PC-9 (cell line): ENCODE results near the gene SLC48A1. TPM values are rescaled to one million over a fixed set of nuclear protein-coding genes. Genes with fewer than 3 reads are reported as not detected.

Source experiments
- BruUV-seq: library from RNA; stranded (reverse); fragments of 400-500 nt; replicated peaks from 2 replicates; lab custom pipeline; 2021; lab: Mats Ljungman, UMichigan
- CTCF ChIA-PET: fragments of 300-600 bp; sonication (Branson Sonifier 250); formaldehyde crosslinking; loops from one replicate; lab custom pipeline; 2022; ENCODE audit warnings: antibody characterized with exemption; lab: Charles Lee
- POLR2A ChIA-PET: fragments of 300-600 bp; sonication (Branson Sonifier 250); formaldehyde crosslinking; loops from one replicate; lab custom pipeline; 2022; ENCODE audit warnings: antibody characterized with exemption; ENCODE audit not compliant: unreplicated experiment; lab: Charles Lee
- DNase-seq, 2 experiments: peaks; one replicate each; pipeline versions ENCODE4 v3.0.0 to v3.0.0-alpha.2; 2015 to 2022; ENCODE audit warnings: mixed read lengths in 1 of 2
- H2AFZ ChIP-seq: fragments of 200-600 bp; sonication (generic); 2 replicates; pipeline ENCODE4 v1.8.1; 2017; ENCODE audit warnings: antibody characterized with exemption
- H3F3A ChIP-seq: fragments of 200-600 bp; sonication (generic); 2 replicates; pipeline ENCODE4 v1.8.1; 2017; ENCODE audit warnings: antibody characterized with exemption, mild to moderate bottlenecking, low read depth; ENCODE audit not compliant: insufficient read depth
- H3K27ac ChIP-seq: fragments of 200-600 bp; sonication (generic); 2 replicates; pipeline ENCODE4 v1.6.1; 2016; ENCODE audit warnings: mixed run types
- H3K27me3 ChIP-seq: fragments of 200-600 bp; sonication (generic); 2 replicates; pipeline ENCODE4 v1.6.1; 2016; ENCODE audit warnings: low read depth, mixed run types; ENCODE audit not compliant: insufficient read depth
- H3K36me3 ChIP-seq: fragments of 200-600 bp; sonication (generic); 2 replicates; pipeline ENCODE4 v1.6.1; 2016; ENCODE audit warnings: low read depth, mixed run types
- H3K4me1 ChIP-seq: fragments of 200-600 bp; sonication (generic); replicated peaks from 2 replicates; pipeline ENCODE4 v1.6.1; 2016; ENCODE audit warnings: mixed run types; ENCODE audit not compliant: insufficient read depth
- H3K4me2 ChIP-seq: fragments of 200-600 bp; sonication (generic); 2 replicates; pipeline ENCODE4 v1.6.1; 2017; ENCODE audit warnings: mixed run types
- H3K4me3 ChIP-seq: fragments of 200-600 bp; sonication (generic); 2 replicates; pipeline ENCODE4 v1.6.1; 2016; ENCODE audit warnings: mixed run types
- H3K79me2 ChIP-seq: fragments of 200-600 bp; sonication (generic); 2 replicates; pipeline ENCODE4 v1.6.1; 2017; ENCODE audit warnings: low read depth, mixed run types
- H3K9me2 ChIP-seq: fragments of 200-600 bp; sonication (generic); 2 replicates; pipeline ENCODE4 v1.8.1; 2017; ENCODE audit warnings: mild to moderate bottlenecking; ENCODE audit not compliant: insufficient read depth
- H3K9me3 ChIP-seq: fragments of 200-600 bp; sonication (generic); 2 replicates; pipeline ENCODE4 v1.8.1; 2016; ENCODE audit warnings: low read depth; ENCODE audit not compliant: insufficient read depth
- H4K20me1 ChIP-seq: fragments of 200-600 bp; sonication (generic); 2 replicates; pipeline ENCODE4 v1.8.1; 2017; ENCODE audit not compliant: insufficient read depth
- CTCF ChIP-seq: fragments of 200-600 bp; sonication (generic); conservative IDR thresholded peaks from 2 replicates; pipeline ENCODE4 v1.6.1; 2017; ENCODE audit warnings: mixed run types, antibody characterized with exemption, mild to moderate bottlenecking, moderate library complexity
- EZH2 ChIP-seq: fragments of 200-600 bp; sonication (generic); IDR thresholded peaks from 2 replicates; pipeline ENCODE4 v1.8.0; 2017; ENCODE audit warnings: antibody characterized with exemption, low read depth
- intact Hi-C: fragments of 100-400 bp; cut with micrococcal nuclease; formaldehyde crosslinking; loops from one replicate; pipeline ENCODE4 v1.10.0; 2022; ENCODE audit not compliant: unreplicated experiment
- total RNA-seq: library from RNA; stranded (reverse); gene quantifications from 2 replicates; pipeline ENCODE4 v1.2.3, GENCODE V29; 2021

The SLC48A1 gene
- total RNA-seq, 1 experiment from 2014 or later, result 108 TPM

- BruUV-seq, result no TSS peak
- no peaks in the 10 kb centered on the region for H3K27me3 ChIP-seq
- H3K27ac ChIP-seq, result no peak overlapping the region
- no peak for DNase-seq
- H3K9me2 ChIP-seq, result no peaks in the 10 kb centered on the region
- ChIA-PET CTCF (interaction anchor here (0.6 to 1.4 kb wide), 5 partner anchors 8 to 755 kb away, joined by 3 to 8 read pairs (median 3); no protein-coding TSS in a partner anchor), POLR2A (interaction anchor here (0.6 to 0.9 kb wide), 4 partner anchors 15 to 1111 kb away, joined by 5 to 8 read pairs (median 6); partner anchors contain the start of gene ADCY6)
- H4K20me1 ChIP-seq, result no peaks in the 10 kb centered on the region
- no peaks in the 10 kb centered on the region for H3K79me2 ChIP-seq
- peaks cover 71% of the 10 kb centered on the region for H3K4me1 ChIP-seq
- peaks cover 32% of the 10 kb centered on the region for H3F3A ChIP-seq
- H3K36me3 ChIP-seq, result no peaks in the 10 kb centered on the region
- intact Hi-C loops, result loop anchor here (10.0 kb wide), 1 partner anchor 553 kb away; no protein-coding TSS in a partner anchor
- 0 out of 2 replicates have a peak, but pooled peaks cover 4% of the 10 kb centered on the region for H3K9me3 ChIP-seq
- peak overlapping the region; percentile 58 for H3K4me2 ChIP-seq
- no peak overlapping the region for H2AFZ ChIP-seq
- no peak overlapping the region for H3K4me3 ChIP-seq
- TF ChIP-seq EZH2 (no peak), CTCF (no peak)
Observed at GRCh38 chr12:47828008-47828975, 55.3 kb downstream of the SLC48A1 start.

- Histone ChIP-seq H4K20me1 (no peaks in the 10 kb centered on the region), H2AFZ (peak overlapping the region; percentile 49; the same call in 1 of the 2 replicates), H3K4me2 (peak overlapping the region; percentile 58), H3K9me2 (no peaks in the 10 kb centered on the region), H3K4me3 (peak overlapping the region; percentile 12; the same call in 1 of the 2 replicates), H3K4me1 (peaks cover 64% of the 10 kb centered on the region), H3F3A (peaks cover 31% of the 10 kb centered on the region), H3K79me2 (no peaks in the 10 kb centered on the region), H3K27me3 (no peaks in the 10 kb centered on the region), H3K27ac (no peak overlapping the region), H3K36me3 (no peaks in the 10 kb centered on the region), H3K9me3 (0 out of 2 replicates have a peak, but pooled peaks cover 4% of the 10 kb centered on the region)
- no TSS peak for BruUV-seq
- ChIA-PET CTCF (interaction anchor here (0.6 to 1.4 kb wide), 5 partner anchors 8 to 40 kb away, joined by 3 to 8 read pairs (median 3); no protein-coding TSS in a partner anchor), POLR2A (interaction anchor here (0.9 kb wide), 2 partner anchors 16 to 1110 kb away, joined by 6 read pairs; no protein-coding TSS in a partner anchor)
- intact Hi-C loops, result loop anchor here (10.0 kb wide), 1 partner anchor 554 kb away; no protein-coding TSS in a partner anchor
- TF ChIP-seq EZH2, result no peak
- no peak for TF ChIP-seq CTCF
- peak; percentile 62 to 92 for DNase-seq
Observed at GRCh38 chr12:47828976-47829482, 56.0 kb downstream of the SLC48A1 start.

- Histone ChIP-seq H2AFZ (no peak overlapping the region), H3F3A (peaks cover 30% of the 10 kb centered on the region), H3K9me2 (no peaks in the 10 kb centered on the region), H3K27me3 (no peaks in the 10 kb centered on the region), H3K36me3 (no peaks in the 10 kb centered on the region), H3K79me2 (no peaks in the 10 kb centered on the region), H3K4me2 (peak overlapping the region; percentile 58), H3K9me3 (0 out of 2 replicates have a peak, but pooled peaks cover 4% of the 10 kb centered on the region), H3K4me1 (peaks cover 63% of the 10 kb centered on the region), H4K20me1 (no peaks in the 10 kb centered on the region), H3K4me3 (no peak overlapping the region), H3K27ac (no peak overlapping the region)
- intact Hi-C loops, result loop anchor here (10.0 kb wide), 1 partner anchor 555 kb away; no protein-coding TSS in a partner anchor
- DNase-seq, result no peak
- TF ChIP-seq EZH2 (no peak), CTCF (no peak)
- ChIA-PET POLR2A (interaction anchor here (0.6 kb wide), 1 partner anchor 124 kb away, joined by 3 read pairs; no protein-coding TSS in a partner anchor), CTCF (interaction anchor here (0.6 to 0.9 kb wide), 2 partner anchors 9 to 40 kb away, joined by 3 read pairs; no protein-coding TSS in a partner anchor)
- BruUV-seq, result no TSS peak
Observed at GRCh38 chr12:47829584-47829983, 56.5 kb downstream of the SLC48A1 start.
